DMS53 (cell line): ENCODE data around the gene SLC25A22.
A peak's percentile ranks its signal among the peaks of the same experiment; 100 is the strongest.

Source experiments
- DNase-seq: peaks from one replicate; lab custom pipeline; 2025; lab: John Stamatoyannopoulos, UW

The SLC25A22 gene

DNA sequence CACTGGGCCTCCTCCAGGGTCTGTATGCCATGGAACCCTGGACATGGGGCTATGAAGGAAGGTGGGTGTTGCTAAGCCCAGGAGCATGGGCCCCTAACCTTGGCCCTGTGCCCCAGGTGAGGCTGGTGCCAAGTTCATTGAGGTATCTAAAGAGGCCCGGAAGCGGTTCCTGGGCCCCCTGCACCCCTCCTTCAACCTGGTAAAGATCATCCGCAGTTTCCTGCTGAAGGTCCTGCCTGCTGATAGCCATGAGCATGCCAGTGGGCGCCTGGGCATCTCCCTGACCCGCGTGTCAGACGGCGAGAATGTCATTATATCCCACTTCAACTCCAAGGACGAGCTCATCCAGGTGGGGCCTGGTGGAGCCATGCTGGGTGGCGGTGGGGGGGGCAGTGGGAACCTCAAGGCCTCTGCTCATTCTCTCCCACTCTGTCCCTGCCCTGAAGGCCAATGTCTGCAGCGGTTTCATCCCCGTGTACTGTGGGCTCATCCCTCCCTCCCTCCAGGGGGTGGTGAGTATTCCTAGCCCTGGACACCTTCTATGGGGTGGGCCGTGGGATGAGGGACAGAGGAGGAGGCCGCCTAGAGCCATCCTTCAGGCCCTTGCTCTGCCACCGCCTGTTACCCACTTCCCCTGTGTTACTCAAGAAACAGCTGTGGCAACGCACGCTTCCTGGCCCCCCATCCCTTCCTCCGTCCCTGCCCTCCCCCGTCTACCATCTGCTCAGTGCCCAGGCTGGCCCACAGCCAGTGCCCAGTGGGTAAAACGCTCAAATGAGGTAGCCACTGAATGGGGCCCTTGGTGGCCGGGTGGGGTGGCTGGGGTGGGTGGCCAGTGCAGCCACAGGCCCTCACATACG, 23.7 kb upstream of the SLC25A22 start:
- DNase-seq, result peak; percentile 61

DNA sequence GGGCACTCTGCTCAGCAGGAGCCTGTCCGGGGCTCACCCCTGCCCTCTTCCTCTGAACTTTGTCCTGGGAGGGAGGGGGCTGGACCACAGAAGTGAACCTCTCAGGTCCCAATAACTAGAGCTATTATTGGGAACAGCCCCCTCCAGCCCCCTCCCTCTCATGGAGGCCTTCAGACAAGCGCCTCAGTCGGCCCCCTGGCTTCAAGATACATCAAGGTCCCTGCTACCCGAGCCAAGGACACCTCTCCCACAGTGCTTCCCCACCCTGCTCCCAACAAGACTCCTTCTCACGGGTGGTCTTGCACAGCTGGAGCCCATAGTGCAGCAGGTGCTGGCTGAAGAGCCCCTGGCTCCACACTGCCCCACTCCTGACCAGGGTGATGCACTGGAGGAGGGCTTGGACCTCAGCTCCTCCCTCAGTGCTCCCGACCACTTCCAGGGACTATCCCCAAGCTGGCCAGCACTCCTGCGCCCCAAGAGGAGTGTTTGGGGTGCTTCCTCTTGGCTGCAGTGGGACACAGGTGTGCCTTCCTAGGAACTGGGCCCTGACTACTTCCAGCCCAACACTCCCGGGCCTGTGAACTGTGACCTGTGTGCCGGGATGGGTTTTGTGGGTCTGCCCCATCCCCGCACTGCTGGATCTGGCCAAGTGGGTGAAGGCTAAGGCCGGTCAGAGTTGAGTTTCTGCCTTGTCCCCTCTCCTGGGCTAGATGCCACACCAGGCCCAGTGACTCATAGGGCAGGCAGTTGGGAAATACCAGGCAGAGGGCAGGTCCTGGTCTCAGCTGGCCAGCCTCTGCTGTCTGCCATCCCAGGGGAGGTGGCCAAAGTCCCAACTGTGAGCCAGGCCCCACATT, 22.8 kb upstream of the SLC25A22 start:
- DNase-seq, result peak; percentile 84

DNA sequence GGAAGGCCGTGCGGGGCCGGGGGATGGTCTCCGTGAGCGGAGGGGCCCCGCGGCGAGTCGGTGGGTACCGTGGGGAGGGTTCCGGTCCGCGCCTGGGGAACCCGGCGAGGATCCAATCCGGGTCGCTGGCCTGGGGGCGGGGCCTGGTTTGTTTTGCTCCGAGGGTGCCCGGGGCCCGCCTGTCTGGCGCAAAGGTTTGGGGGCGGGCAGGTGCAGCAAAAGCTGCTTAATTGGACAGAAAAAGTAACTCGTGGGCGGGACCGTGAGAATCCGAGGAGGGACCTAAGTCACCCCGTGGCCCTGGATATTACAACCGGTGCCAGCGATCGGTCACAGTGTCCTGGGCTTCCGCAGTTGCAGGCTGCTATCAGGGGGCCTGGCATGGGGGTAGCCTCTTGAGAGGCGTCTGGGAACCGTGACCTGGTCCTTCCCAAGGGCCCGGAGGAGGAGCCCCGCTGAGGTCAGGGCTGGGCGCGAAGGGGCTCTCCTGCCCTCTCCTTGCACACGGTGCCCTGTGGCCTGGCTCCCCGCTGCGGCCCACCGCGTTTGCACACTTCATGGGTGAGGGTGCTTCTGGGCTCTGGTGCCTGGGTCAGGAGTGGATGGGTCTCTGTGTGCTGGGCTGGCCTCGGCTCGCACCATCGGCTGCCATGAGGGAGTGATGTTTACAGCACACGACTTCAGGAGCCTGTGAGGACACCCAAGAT, 22.0 kb upstream of the SLC25A22 start:
- DNase-seq, result peak; percentile 99

DNA sequence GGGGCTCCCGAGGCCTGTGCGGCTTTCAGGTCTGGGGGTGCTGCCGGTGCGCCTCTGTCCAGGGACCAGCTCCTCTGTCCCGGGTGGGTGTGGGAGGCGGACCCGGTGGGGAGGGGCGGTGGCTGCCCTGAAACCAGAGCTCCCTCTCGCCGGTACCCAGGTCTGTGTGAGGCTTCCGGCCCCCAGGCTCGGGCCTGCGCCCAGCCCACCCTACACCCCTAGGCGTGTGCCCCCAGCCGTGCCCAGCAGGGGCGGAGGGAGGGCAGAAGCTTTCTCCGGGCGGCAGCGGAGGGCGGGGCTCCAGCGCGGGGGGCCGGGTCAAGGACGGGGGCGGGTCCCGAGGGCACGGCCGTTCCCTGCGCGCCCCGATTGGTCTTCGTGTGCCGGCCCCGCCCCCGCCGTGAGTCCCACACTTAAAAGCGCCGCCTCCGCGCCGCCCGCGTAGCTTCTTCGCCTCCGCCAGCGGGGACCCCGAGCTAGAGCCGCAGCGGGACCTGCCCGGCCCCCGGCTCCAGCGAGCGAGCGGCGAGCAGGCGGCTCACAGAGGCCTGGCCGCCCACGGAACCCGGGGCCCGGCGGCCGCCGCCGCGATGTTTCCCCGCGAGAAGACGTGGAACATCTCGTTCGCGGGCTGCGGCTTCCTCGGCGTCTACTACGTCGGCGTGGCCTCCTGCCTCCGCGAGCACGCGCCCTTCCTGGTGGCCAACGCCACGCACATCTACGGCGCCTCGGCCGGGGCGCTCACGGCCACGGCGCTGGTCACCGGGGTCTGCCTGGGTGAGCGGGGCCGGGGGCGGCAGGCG, 21.2 kb upstream of the SLC25A22 start:
- peak; percentile 98 for DNase-seq

DNA sequence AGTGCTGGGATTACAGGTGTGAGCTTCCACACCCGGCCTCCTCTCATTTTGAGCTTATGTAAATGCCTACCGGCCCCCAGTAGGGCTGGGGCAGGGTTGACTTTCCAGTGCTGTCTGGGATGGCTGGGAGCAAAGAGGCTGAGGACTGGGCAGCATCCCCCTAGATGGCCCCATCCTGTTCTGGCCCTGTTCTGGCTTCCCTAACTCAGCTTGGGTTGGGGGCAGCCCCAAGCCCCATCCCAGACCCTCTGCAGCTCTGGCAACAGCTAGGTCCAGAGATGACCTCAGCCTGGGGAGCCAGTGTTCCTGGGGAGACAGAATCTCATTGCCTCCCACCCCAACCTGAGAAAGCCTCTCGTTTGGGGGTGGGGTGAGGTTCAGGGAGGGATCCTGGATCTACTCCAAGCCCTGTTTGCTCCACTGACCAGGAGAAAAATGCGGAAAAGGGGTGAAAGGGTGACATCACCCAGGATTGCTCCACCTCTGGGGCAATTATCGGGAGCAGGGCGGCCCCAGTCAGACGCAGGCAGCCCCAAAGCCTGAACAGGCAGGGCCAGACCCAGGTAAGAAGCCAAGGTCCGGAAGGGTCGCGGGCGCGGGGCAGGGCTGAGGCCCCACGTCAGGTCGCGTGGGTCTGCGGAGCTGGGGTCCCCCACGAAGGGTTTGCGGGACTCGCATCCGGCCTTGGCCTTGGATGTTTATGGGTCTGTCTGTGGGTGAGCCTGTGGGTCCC, 20.5 kb upstream of the SLC25A22 start, which contains the start of gene PNPLA2:
TSS of gene PNPLA2 (plus strand) at position 519 of the 733 bp plus-strand sequence. CDS start 805 bp downstream, outside the sequence.
- peak; percentile 64 for DNase-seq

DNA sequence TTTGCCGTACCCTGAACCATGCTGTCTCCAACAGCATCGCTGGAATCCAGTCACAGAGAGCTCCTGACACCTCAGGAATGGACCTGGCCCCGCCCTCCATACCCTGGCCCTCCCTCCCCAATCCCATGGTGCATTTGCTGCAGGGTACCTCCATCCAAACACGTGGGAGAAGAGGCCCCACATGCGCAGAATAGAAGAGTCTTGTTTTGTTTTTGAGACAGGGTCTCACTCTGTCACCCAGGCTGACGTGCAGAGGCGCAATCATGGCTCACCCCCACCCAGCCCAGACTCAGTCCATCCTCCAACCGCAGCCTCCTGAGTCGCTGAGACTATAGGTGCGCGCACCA, 18.3 kb upstream of the SLC25A22 start:
- peak; percentile 56 for DNase-seq

DNA sequence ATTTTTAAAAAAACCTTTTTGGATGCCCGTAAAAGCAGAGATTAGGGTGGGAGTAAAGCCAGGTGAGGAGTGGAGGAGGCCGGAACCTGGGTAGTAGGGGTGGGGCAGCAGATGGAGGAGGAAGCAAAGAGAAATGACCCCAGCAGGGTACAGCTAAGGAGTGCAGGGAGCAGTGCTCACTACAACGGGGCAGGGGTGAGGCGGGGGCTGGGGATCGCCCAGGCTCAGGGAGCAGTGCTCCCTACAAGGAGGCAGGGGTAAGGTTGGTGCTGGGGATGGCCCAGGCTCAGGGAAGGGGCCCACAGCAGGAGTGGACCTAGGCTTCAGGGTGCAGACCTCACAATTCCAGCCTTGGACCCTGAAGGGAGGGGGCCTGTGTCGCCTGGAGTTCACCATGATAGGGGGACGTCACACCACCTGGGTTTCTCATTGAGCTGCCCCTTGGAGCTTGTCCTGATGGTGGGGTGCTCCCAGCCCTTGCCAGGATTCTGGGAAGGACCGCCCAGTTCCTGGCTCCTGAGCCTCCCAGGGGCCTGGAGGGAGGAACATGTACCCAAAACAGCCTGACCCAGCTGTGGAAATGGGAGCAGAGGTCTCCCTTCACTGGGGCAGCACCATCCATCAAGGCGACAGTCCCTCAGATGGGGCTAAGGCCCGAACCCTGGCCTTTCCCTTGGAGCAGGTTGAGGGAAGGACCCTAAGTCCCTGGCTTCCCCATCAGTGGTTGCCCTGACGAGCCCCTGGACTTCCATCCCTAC, 17.8 kb upstream of the SLC25A22 start:
- DNase-seq, result no peak

DNA sequence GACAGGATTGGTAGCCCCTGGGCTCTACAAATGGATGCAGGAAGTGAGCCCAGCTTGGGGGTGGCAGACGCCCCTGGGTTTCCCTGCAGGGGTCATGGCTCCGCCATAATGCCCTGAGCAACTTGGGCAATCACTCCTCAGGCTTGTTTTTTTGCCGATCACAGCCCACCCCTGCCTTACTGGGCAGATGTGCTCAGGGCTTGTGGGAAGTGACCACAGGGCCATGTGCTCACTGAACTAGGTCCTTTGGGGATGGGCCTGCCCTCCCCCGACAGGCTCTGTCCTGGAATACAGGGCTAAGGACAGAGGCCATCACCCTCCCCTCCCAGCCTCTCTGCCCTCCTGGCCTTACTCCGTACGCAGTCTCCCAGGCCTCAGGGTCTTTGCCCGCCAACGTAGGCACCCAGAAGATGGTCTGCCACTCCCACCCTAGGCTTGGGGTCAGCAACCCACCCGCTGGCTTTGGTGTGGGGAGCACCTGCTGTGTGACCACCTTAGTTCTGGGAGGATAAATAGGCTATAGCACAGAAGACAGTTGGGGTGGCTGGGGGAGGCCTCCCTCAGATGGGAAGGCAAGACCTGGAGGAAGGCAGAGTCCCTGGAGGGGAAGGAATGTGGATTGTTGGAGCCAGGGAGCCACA, 15.5 kb upstream of the SLC25A22 start:
- no peak for DNase-seq

DNA sequence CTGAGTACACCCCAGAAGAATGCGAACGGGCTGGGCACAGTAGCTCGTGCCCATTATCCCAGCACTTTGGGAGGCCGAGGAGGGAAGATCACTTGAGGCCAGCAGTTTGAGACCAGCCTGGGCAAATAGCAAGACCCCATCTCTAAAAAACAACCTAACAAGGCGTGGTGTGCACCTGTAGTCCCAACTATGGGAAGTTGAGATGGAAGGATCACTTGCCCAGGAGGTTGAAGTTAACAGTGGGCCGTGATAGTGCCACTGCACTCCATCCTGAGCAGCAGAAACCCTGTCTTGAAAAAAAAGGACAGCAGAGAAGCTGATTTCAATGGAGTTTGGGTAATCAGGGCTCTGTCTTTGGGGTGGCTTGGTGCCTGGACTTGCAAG, 15.0 kb upstream of the SLC25A22 start:
- DNase-seq, result no peak

DNA sequence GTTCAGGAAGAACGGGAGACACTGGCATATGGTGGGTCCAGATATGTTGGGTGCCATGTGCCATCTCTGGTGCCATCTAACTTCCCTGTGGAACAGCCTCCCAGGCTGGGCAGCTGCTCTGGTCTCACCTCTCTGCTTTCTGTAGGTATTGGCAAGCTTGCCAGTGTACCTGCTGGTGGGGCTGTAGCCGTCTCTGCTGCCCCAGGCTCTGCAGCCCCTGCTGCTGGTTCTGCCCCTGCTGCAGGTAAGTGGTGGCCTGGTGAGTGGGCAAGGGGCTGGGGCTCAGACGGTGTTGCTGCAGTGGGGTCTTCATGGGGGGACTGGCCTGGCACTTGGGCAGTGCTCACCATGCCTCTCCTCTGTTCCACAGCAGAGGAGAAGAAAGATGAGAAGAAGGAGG, 14.3 kb upstream of the SLC25A22 start:
- DNase-seq, result no peak

DNA sequence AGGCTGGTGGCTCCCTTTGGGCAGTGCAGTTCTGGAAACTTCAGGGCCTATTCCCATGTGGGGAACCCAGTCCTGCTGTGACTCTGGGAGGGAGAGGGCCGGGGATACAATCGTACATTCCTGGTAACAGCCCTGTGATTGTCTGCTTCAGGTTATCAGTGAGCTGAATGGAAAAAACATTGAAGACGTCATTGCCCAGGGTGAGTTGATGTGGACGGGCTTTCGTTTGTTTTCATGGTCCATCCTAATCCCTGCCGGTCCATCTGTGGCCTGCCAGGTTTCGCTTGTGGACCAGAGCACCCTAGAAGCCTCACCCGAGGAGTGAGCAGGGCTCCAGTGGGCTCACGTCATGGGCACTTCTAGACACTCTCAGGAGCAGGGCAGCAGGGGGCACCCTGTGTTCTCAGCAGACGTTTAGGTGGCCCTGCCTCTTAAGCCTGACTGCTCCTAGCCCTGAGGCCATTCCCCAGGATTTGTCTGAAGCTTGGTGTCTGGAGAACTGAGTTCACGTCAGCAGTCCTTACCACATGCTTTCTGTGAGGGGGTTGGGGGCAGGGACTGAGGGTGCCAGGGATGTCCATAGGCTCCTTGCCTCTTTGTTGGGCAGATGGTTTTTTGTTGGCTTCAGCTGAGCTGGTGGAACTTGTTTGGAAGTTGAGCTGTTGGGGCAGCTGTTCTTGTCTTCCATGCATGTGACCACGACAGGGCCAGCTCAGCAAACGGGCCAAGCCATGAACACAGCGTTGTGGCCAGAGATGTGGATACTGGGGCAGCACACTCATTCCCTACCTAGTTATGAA, 13.6 kb upstream of the SLC25A22 start:
- DNase-seq, result no peak

DNA sequence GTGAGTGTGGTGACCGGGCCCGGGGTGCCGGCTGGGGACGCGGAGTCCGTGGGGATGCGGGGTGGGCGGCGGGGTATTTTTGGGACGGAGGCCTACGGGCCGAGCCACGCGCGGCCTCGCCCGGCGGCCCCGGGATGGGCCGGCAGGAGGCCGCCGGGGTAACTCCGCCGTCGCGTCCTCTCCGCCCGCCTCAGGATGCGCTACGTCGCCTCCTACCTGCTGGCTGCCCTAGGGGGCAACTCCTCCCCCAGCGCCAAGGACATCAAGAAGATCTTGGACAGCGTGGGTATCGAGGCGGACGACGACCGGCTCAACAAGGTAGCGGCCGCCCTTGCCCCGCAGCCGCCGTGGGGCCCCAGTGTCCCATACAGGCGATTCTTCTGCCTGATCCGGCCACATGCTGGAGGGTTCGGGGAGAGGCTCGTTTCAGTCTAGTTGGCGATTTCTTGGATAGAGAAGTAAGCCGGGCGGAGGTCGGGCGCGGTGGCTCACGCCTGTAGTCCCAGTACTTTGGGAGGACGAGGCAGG, 12.0 kb upstream of the SLC25A22 start:
- peak; percentile 71 for DNase-seq

DNA sequence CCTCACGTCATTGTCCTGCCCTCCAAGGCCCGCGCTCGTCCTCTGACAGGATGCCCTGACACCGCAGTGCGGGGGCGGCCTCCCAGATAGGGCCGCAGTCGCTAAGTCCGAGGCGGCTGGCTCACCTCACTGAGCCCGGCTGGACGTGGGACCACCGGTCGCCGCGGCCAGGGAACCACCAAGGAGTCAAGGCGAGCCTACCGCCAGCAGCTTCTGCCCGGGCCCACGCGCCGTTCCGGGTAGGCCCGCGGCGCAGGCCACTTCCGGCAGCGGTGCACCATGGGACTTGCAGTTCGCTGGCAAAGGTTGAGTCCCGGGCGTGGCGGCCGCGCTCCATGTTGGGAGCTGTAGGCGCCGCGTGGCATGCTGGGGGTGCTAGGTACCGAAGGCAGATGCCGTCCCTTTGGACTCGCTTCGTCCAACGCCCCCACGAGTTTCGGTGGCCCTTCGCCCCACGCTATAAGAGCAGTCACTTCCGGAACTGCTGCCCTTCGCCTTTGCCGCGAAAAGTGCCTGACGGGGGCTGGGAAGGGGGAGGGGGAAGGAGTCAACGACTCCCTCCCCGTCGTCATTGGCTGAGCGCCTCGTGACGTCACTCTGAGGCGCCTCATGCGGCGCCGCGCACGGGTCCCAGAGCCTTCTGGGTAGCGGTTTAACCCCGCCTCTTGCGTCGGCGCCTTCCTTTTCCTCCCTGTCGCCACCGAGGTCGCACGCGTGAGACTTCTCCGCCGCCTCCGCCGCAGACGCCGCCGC, 11.4 kb upstream of the SLC25A22 start, which contains the start of gene RPLP2:
TSS of gene RPLP2 (plus strand) at position 681 of the 753 bp plus-strand sequence. CDS start 268 bp downstream, outside the sequence.
- DNase-seq, result peak; percentile 100

DNA sequence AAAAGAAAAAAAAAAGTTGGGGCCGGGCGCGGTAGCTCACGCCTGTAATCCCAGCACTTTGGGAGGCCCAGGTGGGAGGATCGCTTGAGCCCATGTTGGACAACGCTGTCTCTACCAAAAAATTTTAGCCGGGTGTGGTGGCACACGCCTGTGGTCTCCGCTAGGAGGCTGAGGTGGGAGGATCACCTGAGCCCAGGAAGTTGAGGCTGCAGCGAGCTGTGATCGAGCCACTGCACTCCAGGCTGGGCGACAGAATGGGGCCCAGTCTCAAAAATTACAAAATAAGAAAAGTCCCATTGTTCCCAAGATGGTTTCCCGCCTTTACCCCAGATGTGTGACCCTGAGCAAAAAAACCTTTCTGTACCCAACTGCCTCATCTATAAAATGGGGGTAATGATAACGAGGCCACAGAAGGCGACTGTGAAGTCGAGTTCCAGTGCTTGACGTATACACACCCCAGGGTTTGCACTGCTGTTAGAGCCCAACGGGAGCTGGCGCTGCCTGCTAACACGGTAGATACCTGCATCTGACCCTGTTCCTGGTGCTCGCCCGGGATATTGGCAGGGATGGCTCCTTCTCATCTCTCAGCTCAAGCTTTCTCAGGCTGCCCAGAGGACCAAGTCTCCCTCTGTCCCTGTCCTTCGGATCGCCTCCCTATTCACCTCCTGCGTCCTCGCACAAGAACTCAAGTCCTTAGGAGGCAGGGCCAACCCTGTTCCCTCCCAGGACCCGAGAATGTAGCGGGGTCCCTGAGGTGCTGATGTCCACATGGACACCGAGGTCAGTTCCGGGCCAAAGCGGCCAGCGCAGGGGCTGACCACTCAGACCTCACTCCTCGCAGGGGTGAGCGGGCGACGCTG, 10.6 kb upstream of the SLC25A22 start:
- peak; percentile 83 for DNase-seq

DNA sequence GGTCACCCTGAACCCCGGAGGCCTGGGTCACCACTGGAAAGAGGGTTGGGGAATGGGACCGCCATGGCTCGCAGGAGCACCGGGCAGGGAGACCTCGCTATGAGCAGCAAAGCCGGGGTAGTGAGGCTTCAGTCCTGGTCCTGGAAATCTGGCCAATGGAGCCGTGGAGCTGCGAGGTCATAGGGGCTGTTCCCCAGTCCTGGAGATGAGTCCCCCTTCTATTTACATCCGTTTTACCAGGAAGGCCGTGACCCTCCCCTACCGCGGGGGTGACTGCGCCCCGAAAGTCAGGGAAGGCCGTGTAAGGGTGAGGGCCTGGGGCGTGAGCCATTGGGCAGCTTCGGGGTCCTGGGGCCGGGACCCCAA, 6.5 kb upstream of the SLC25A22 start:
- DNase-seq, result peak; percentile 68

DNA sequence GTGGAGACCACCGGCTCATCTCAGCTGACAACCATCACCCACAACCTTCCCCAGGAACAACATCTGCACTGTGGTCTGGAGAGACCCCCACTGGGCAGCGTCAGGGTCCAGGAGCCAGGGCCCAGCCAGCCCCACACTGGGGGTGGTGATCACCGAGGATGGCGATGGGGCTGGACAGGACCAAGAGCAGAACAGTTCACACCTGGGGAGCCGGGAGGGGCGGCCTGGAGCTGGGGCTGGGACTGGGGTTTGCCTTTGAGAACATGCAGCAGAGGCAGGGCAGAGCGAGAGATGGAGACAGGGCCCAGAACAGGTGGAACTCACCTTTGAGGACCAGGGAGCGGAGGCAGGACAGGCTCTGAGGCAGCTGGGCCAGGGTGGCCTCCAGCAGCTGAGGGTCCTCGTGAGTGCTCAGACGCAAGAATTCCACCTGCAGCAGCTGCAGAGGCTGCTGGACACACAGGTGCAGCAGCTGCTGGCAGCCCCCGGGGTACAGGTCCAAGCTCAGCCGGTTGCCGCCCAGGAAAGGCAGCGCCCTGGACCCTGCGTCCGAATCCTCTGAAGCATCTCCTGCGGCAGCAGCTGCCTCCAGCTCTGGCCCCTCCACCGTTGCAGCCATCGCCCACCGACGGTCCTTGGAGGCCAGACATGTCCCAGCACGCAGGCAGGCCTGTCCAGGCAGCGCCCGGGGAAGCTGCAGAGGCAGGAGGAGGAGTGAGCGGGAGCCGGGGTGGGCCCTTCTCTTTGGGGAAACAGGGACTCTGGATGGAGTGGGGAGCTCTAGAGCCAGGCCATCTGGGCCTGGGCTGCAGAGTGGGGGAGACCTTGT, 5.9 kb upstream of the SLC25A22 start:
- DNase-seq, result peak; percentile 84
